ENCODE results near the gene AHSG.

DNA sequence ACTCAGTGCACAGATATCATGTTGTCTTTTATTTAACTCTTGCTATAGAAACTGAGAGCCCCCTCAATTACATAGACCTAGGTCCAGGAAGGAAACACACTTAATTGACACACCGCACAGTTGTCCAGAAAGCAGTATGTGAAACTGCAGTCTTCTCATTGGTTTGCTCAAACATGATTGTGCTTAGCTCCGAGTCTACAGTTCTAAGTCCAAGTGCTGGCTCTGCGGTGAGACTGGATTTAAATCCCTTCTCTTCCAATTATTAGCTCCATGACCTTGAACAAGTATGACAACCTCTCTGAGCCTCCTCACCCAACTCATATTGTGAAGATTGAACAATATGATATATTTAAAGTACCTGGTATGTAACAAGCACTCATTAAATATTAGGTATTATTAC lies 19.0 kb upstream of the AHSG start:
- TF ChIP-seq POLR2A (IDR thresholded peaks at IDR 0.05) (no peak), POLR2AphosphoS5 (IDR thresholded peaks at IDR 0.05) (no peak)
- TF ChIP-seq, protein P1, sequence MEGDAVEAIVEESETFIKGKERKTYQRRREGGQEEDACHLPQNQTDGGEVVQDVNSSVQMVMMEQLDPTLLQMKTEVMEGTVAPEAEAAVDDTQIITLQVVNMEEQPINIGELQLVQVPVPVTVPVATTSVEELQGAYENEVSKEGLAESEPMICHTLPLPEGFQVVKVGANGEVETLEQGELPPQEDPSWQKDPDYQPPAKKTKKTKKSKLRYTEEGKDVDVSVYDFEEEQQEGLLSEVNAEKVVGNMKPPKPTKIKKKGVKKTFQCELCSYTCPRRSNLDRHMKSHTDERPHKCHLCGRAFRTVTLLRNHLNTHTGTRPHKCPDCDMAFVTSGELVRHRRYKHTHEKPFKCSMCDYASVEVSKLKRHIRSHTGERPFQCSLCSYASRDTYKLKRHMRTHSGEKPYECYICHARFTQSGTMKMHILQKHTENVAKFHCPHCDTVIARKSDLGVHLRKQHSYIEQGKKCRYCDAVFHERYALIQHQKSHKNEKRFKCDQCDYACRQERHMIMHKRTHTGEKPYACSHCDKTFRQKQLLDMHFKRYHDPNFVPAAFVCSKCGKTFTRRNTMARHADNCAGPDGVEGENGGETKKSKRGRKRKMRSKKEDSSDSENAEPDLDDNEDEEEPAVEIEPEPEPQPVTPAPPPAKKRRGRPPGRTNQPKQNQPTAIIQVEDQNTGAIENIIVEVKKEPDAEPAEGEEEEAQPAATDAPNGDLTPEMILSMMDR (IDR thresholded peaks at IDR 0.05), result no peak
